NCI-H128 (cell line): ENCODE results near the gene ADGRA1.
"Not testable (repeated sequence)": the region's sequence is repeated elsewhere in the genome, so short reads cannot be mapped to it uniquely, and the experiment has no call there.

Source experiments
- DNase-seq: peaks from one replicate; lab custom pipeline; 2025; ENCODE audit not compliant: unreplicated experiment; lab: John Stamatoyannopoulos, UW

ADGRA1 gene

GRCh38 chr10:133109711-133110110 lies 22.0 kb downstream of the ADGRA1 start:
- no peak for DNase-seq

GRCh38 chr10:133110133-133110532 lies 22.4 kb downstream of the ADGRA1 start:
- no peak for DNase-seq

GRCh38 chr10:133110609-133111275 lies 23.0 kb downstream of the ADGRA1 start:
- no peak for DNase-seq

GRCh38 chr10:133111640-133112039 lies 23.9 kb downstream of the ADGRA1 start:
- not testable (repeated sequence) for DNase-seq

GRCh38 chr10:133113146-133113830 lies 25.6 kb downstream of the ADGRA1 start:
- no peak for DNase-seq

- DNase-seq, result no peak
Measured at GRCh38 chr10:133113847-133114246, 26.1 kb downstream of the ADGRA1 start.

- no peak for DNase-seq
Measured at GRCh38 chr10:133114251-133114650, 26.5 kb downstream of the ADGRA1 start.

GRCh38 chr10:133114726-133115452 lies 27.2 kb downstream of the ADGRA1 start:
- DNase-seq, result no peak

- DNase-seq, result no peak
Measured at GRCh38 chr10:133115453-133115842, 27.7 kb downstream of the ADGRA1 start.

GRCh38 chr10:133115976-133116375 lies 28.3 kb downstream of the ADGRA1 start:
- DNase-seq, result no peak

- no peak for DNase-seq
Measured at GRCh38 chr10:133116455-133116854, 28.7 kb downstream of the ADGRA1 start.

GRCh38 chr10:133117036-133117687 lies 29.4 kb downstream of the ADGRA1 start:
- DNase-seq, result no peak

- DNase-seq, result no peak
Measured at GRCh38 chr10:133117688-133118071, 30.0 kb downstream of the ADGRA1 start.

- DNase-seq, result no peak
Measured at GRCh38 chr10:133121479-133121878, 33.8 kb downstream of the ADGRA1 start.

- no peak for DNase-seq
Measured at GRCh38 chr10:133122171-133122935, 34.6 kb downstream of the ADGRA1 start.

GRCh38 chr10:133123050-133123745 lies 35.5 kb downstream of the ADGRA1 start:
- no peak for DNase-seq

GRCh38 chr10:133123746-133124356 lies 36.1 kb downstream of the ADGRA1 start:
- DNase-seq, result no peak

- no peak for DNase-seq
Measured at GRCh38 chr10:133124357-133125211, 36.9 kb downstream of the ADGRA1 start.

GRCh38 chr10:133125901-133126300 lies 38.2 kb downstream of the ADGRA1 start:
- no peak for DNase-seq
